Ascending aorta (tissue), 2 donors: ENCODE data around the gene SYT1. TPM values are rescaled to one million over a fixed set of nuclear protein-coding genes. Genes with fewer than 3 reads are reported as not detected.

Experiments used
- DNase-seq, 2 donors: peaks; one replicate each; pipeline ENCODE4 v3.0.0-alpha.2; 2019; ENCODE audit warnings: low spot score in 2 of 2
- H3K27ac ChIP-seq, 2 donors: fragments of 200-600 bp; sonication (generic); one replicate each; pipeline ENCODE4 v1.5.1; 2016 to 2017; ENCODE audit warnings: mild to moderate bottlenecking in 1 of 2
- H3K27me3 ChIP-seq: fragments of 200-600 bp; sonication (generic); one replicate; pipeline ENCODE4 v1.5.1; 2017
- H3K36me3 ChIP-seq, 2 donors: fragments of 200-600 bp; sonication (generic); one replicate each; pipeline ENCODE4 v1.5.1; 2016
- H3K4me1 ChIP-seq, 2 donors: fragments of 200-600 bp; sonication (generic); one replicate each; pipeline ENCODE4 v1.5.1; 2016 to 2017; ENCODE audit warnings: mild to moderate bottlenecking in 1 of 2
- H3K4me3 ChIP-seq, 2 donors: fragments of 200-600 bp; sonication (generic); one replicate each; pipeline ENCODE4 v1.5.1; 2016 to 2017; ENCODE audit warnings: mild to moderate bottlenecking in 1 of 2
- H3K9me3 ChIP-seq, 2 donors: fragments of 200-600 bp; sonication (generic); one replicate each; pipeline ENCODE4 v1.5.1; 2016
- intact Hi-C: fragments of 100-400 bp; cut with DNase I; formaldehyde crosslinking; loops from one replicate; pipeline ENCODE4 v1.15.1; 2023
- total RNA-seq: library from RNA; depleted of rRNA; stranded (reverse); fragments of >200 nt; gene quantifications from one replicate; pipeline ENCODE4 v1.1.0, GENCODE V29; 2016
- TF ChIP-seq, protein P1 (sequence below), 3 experiments: fragments of 200-600 bp in 2 of 3; fragments of 450-650 bp in 1 of 3; sonication (generic) in 2 of 3; IDR thresholded peaks; one replicate each; pipeline ENCODE4 v1.5.1; 2016 to 2019; ENCODE audit warnings: antibody characterized with exemption in 3 of 3, mild to moderate bottlenecking in 1 of 3, moderate library complexity in 1 of 3

The SYT1 gene
- total RNA-seq, 1 donor from 2014 or later, result 0.64 TPM

DNA sequence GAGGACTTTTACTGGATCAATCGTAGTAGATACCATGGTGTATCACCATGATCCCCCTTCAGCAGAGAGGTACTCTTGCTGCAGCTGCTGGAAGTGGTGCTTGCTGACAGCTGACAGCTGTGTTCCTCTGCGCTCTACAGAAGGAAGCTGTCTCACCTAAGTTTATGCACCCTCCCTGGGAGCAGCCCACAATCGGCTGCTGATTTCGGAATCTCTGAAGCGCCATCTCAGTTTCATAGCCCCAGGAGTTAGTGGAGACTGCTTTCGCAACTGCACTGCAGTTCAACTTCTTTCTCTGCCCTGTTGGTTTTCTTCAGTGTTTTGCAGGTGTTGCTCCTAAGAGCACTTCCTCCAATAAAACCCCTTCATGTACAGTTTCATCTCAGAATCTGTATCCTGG lies 588.3 kb downstream of the SYT1 start:
- no peaks in the 10 kb centered on the region for H3K9me3 ChIP-seq
- H3K4me3 ChIP-seq, result no peak overlapping the region
- H3K36me3 ChIP-seq, result no peaks in the 10 kb centered on the region
- no peak overlapping the region for H3K27ac ChIP-seq
- DNase-seq, result no peak
- H3K27me3 ChIP-seq, result no peaks in the 10 kb centered on the region
- peaks cover 3 to 26% of the 10 kb centered on the region in 2 donors for H3K4me1 ChIP-seq
- intact Hi-C loops, result loop anchor here (1.0 to 5.0 kb wide), 2 partner anchors 28 to 41 kb away; no protein-coding TSS in a partner anchor
- TF ChIP-seq, protein P1, sequence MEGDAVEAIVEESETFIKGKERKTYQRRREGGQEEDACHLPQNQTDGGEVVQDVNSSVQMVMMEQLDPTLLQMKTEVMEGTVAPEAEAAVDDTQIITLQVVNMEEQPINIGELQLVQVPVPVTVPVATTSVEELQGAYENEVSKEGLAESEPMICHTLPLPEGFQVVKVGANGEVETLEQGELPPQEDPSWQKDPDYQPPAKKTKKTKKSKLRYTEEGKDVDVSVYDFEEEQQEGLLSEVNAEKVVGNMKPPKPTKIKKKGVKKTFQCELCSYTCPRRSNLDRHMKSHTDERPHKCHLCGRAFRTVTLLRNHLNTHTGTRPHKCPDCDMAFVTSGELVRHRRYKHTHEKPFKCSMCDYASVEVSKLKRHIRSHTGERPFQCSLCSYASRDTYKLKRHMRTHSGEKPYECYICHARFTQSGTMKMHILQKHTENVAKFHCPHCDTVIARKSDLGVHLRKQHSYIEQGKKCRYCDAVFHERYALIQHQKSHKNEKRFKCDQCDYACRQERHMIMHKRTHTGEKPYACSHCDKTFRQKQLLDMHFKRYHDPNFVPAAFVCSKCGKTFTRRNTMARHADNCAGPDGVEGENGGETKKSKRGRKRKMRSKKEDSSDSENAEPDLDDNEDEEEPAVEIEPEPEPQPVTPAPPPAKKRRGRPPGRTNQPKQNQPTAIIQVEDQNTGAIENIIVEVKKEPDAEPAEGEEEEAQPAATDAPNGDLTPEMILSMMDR (IDR thresholded peaks at IDR 0.05), result no peak

DNA sequence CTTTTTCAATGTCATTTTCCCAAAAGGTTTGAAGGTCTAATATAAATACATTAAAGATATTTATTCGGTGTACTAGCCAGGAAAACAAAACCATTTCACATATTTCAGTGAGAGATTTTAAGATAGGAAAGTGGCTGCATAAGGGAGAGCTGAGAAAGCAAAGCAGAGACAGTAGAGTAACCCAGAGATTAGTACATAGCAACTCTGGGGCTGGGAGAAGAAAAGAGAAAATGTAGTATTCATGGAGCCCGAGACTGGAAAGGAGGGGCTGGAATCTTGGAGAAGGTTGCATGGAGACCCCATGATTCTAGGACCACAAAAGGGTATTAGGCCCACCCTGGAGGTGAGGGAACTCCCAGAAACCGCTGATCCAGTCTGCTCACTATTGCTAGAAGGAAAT lies 589.2 kb downstream of the SYT1 start:
- Histone ChIP-seq H3K27ac (no peak overlapping the region), H3K27me3 (no peaks in the 10 kb centered on the region), H3K4me1 (peaks cover 3 to 26% of the 10 kb centered on the region in 2 donors), H3K36me3 (no peaks in the 10 kb centered on the region), H3K9me3 (no peaks in the 10 kb centered on the region), H3K4me3 (peak overlapping the region in 1 of 2 donors; percentile 9)
- intact Hi-C loops, result loop anchor here (5.0 kb wide), 1 partner anchor 42 kb away; no protein-coding TSS in a partner anchor
- TF ChIP-seq, protein P1 (IDR thresholded peaks at IDR 0.05), result no peak
- no peak for DNase-seq

DNA sequence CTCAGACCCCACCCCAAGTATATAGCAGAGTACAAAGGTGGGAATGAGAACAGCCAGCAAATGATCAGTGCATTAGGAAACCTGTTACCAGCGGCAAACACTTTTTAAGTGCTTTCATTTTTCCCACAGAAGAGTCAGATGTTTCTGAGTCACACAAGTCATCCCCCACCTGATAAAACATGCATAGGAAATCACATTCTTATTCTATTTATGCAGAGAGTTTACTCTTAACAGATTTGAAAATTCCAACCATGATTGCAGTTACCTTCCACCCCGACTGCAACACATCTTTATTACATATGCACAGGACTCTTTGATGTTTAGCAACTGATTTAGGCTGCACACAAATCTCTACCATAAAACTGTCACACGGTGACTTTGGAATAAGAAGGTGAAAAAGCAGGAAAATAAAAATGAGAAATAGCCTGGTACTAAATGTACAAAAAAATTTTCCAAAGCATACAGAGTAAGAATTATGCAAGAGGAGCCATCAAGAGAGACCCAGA lies 589.8 kb downstream of the SYT1 start:
- Histone ChIP-seq H3K4me3 (peak overlapping the region; percentile 9 to 22), H3K27me3 (no peaks in the 10 kb centered on the region), H3K36me3 (no peaks in the 10 kb centered on the region), H3K9me3 (no peaks in the 10 kb centered on the region), H3K4me1 (peaks cover 3 to 26% of the 10 kb centered on the region in 2 donors), H3K27ac (no peak overlapping the region)
- intact Hi-C loops, result loop anchor here (5.0 kb wide), 1 partner anchor 42 kb away; no protein-coding TSS in a partner anchor
- TF ChIP-seq, protein P1 (IDR thresholded peaks at IDR 0.05), result no peak
- DNase-seq, result no peak

DNA sequence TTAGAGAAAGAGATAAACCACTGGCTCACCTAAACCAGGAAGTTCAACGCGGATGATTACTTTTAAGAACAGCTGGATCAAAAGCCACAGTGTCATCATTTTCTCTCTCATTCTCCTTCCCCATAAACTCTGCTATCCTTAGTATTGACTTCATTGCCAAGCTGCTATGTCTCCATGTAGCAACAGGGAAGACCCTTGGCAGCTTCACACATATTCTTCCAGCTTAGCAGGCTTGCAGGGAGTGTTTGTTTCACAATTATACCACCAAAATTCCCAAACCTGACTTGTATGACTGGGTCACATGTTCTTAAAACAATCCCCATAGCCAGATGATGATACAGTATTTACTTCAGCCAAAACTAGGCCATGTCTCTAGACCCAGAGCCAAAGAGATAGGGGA lies 590.7 kb downstream of the SYT1 start:
- no peak overlapping the region for H3K4me3 ChIP-seq
- intact Hi-C loops, result no loop called here
- H3K9me3 ChIP-seq, result no peaks in the 10 kb centered on the region
- DNase-seq, result no peak
- no peak overlapping the region for H3K27ac ChIP-seq
- H3K27me3 ChIP-seq, result no peaks in the 10 kb centered on the region
- H3K36me3 ChIP-seq, result no peaks in the 10 kb centered on the region
- TF ChIP-seq, protein P1 (IDR thresholded peaks at IDR 0.05), result no peak
- H3K4me1 ChIP-seq, result peaks cover 3 to 26% of the 10 kb centered on the region in 2 donors

DNA sequence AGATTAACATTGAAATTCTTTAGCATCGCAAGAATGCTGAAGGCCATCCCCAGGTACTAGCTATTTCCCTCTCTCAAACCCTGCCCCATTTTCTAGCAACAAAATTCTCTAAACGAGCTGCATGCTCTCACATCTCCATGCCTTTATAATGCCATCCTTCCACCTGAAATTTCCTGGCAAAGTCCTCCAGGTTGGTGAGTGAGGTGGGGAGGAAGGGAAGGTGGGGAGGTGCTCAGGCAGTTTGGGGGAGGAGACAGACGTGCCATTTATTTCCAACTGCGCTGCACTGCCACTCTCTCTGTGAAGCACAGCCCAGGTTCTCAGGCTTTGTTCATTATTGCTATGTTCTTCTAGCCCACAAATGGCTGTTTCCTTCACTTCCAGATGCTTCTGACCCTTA lies 617.7 kb downstream of the SYT1 start:
- no peaks in the 10 kb centered on the region for H3K9me3 ChIP-seq
- DNase-seq, result no peak
- H3K36me3 ChIP-seq, result no peaks in the 10 kb centered on the region
- no peaks in the 10 kb centered on the region for H3K27me3 ChIP-seq
- H3K27ac ChIP-seq, result no peak overlapping the region
- TF ChIP-seq, protein P1 (IDR thresholded peaks at IDR 0.05), result no peak
- intact Hi-C loops, result no loop called here
- H3K4me3 ChIP-seq, result no peak overlapping the region
- H3K4me1 ChIP-seq, result no peaks in the 10 kb centered on the region

DNA sequence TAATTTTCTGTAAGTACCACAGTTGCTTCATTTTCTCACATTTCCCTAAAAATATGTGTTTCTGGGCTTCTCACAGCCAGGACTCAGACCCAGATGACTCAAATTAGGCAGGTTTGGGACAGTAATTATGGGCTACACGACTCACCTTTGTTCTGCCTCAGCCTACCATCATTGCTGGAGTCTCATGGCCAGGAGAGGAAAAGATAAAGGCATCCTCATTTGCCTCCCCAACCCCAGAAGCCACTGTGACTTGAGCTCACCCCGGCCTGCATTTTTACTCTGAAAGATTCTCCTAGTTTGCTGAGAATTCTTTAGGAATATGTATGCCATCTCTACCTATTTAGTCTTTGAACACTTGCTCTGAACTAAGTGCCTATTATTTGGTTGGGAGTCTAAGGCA lies 618.3 kb downstream of the SYT1 start:
- no peaks in the 10 kb centered on the region for H3K4me1 ChIP-seq
- H3K36me3 ChIP-seq, result no peaks in the 10 kb centered on the region
- H3K27ac ChIP-seq, result no peak overlapping the region
- no peaks in the 10 kb centered on the region for H3K27me3 ChIP-seq
- TF ChIP-seq, protein P1 (IDR thresholded peaks at IDR 0.05), result no peak
- intact Hi-C loops, result no loop called here
- DNase-seq, result no peak
- H3K9me3 ChIP-seq, result no peaks in the 10 kb centered on the region
- no peak overlapping the region for H3K4me3 ChIP-seq
